NCI-H2107 treated with DMSO at 0.1 percent for 48 hours (cell line): ENCODE measurements around the gene FBXL14.

Experiments
- DNase-seq: peaks from one replicate; lab custom pipeline; 2025; ENCODE audit not compliant: unreplicated experiment; lab: John Stamatoyannopoulos, UW

Gene FBXL14, protein sequence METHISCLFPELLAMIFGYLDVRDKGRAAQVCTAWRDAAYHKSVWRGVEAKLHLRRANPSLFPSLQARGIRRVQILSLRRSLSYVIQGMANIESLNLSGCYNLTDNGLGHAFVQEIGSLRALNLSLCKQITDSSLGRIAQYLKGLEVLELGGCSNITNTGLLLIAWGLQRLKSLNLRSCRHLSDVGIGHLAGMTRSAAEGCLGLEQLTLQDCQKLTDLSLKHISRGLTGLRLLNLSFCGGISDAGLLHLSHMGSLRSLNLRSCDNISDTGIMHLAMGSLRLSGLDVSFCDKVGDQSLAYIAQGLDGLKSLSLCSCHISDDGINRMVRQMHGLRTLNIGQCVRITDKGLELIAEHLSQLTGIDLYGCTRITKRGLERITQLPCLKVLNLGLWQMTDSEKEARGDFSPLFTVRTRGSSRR

DNA sequence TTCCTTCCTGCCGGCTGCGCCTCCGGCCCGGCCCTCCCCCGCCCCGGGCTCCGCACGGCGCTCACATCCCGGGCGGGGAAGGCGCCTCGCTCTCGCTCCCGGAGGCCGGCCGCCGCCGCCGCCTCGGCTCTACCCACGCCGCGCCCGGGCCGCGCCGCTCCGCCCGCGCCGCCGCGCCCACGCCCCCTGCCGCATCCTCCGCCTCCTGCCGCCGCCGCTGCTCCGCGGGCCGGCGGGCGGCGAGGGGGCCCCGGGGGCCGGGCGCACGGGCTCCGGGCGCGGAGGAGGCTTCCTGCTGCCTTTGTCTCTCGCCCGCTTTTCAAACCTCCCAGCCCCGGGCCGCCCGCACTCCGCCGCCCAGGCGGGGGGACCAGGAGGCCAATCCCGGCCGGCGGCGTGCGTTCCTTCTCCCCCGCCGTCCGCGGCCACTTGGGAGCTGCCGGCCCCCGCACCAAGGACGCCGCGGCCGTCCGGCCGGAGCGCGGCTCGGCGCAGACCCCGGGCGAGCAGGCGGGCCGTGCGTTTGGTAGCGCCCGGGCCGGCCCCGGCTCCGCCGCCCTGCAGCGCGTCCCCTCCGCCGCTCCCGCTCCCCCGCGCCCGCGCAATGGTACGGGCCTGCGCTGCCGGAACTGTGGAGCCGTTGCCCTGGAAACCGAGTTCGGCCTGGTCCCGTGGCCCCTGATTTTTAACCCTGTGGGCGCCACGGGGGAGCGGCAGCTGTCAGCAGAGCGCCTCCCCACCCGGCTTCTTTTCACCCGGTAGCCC lies at the start of gene FBXL14:
Gene FBXL14 (minus strand): TSS at position 321 of the 765 bp plus-strand sequence. CDS start 515 bp downstream, outside the sequence.
- DNase-seq: peak; percentile 53

DNA sequence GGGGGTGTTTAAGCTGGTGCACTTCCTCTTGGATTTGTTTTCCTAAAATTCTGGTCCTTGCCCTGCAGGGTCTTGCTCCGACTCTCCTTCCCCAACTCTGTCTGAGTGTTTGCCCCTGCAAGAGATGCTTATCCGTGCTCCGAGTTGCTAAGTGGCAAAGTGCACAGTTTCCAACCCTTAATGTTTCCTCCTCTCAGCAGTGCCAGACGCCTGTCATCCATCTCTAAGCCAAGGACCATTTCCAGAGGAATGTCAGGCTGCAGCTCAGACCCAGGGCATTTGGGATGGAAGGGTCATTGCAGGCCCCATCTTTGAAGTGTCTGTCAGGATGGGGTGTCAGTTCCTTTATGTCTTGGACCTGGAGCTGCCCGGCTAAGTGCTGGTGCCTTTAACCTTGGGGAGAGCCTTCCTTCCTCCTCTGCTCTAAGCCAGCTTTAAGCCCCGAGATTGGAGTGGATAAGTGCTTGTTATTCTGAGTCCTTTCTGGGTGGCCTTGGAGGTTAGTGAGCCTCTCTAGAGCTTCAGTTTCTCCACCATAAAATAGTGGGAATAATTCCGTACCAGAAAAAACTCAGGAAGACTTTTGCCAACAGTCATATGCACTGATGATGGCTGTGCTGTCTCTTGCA lies 49.6 kb upstream of the FBXL14 start:
- no peak for DNase-seq

DNA sequence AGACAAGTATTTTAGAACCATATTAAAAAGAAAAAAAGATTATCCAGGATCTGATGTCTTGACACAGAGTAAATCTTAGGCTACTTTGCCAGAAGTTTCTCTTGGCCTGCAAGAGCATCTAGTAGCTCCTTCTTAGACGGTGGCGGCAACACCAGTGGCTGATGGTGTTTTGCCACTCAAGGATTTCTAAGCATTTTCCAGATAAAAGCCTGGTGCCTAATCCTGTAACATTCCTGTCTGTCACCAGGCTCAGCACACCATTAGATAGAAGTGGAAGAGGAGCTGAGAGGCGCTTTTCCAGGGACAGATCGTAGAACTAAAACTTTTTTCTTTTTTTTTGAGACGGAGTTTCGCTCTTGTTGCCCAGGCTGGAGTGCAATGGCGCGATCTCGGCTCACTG lies 48.7 kb upstream of the FBXL14 start:
- DNase-seq: no peak

GRCh38 chr12:1642513-1642912 lies 48.1 kb upstream of the FBXL14 start:
- DNase-seq: no peak

DNA sequence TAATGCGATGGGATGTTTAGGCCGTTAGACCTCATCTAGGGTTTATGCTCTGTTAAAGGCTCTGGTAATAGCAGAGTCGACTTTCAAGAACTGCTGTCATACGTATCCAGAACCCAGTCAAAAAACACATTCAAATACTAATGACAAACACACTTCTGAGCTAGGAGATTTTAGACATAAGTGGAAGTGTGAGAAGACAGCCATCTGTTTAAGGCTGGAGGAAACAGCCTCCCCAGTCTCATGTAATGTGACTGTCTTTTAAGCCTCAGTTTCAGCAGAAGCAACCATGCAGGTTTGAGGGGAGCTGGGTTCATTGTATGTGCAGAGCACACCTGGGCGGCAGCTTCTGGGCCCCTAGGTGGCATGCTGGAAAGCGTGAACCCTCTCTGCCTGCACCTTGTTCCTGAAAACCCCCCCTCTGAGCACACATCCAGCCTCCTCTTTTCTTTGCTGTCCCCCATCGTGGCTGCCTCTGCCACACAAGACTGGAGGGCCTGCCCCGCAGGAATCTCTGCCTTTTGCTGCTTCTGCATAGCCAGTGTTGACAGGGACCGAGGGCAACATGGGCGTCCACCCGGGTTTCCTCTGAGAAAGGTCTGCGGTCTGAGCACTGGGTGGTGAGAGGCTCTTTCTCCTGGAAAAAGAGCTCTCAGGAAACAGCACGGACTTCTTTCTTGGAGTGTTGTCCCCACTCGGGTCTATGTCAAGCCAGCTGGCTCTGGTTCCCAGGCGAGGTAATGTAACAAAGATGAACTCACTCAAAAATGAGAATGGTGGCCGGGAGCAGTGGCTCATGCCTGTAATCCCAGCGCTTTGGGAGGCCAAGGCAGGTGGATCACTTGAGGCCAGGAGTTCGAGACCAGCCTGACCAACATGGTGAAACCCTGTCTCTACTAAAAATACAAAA lies 46.2 kb upstream of the FBXL14 start:
- no peak for DNase-seq

GRCh38 chr12:1639538-1639937 lies 45.2 kb upstream of the FBXL14 start:
- no peak for DNase-seq

DNA sequence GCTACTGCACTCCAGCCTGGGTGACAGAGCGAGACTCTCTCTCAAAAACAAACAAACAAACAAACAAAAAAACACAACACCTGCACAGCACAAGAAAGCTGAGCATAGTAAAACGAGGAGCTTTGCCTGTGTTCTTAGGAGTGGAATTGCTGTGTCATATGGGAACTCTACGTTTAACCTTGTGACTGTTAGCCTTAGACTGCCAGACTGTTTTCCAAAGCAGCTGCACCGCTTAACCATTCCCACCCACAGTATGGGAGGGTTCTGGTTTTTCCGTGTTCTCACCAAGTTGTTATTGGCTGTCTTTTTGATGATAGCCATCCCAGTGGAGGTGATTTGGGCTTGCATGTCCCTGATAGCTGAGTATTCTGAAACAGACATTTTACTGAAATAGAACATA lies 43.8 kb upstream of the FBXL14 start:
- DNase-seq: no peak

DNA sequence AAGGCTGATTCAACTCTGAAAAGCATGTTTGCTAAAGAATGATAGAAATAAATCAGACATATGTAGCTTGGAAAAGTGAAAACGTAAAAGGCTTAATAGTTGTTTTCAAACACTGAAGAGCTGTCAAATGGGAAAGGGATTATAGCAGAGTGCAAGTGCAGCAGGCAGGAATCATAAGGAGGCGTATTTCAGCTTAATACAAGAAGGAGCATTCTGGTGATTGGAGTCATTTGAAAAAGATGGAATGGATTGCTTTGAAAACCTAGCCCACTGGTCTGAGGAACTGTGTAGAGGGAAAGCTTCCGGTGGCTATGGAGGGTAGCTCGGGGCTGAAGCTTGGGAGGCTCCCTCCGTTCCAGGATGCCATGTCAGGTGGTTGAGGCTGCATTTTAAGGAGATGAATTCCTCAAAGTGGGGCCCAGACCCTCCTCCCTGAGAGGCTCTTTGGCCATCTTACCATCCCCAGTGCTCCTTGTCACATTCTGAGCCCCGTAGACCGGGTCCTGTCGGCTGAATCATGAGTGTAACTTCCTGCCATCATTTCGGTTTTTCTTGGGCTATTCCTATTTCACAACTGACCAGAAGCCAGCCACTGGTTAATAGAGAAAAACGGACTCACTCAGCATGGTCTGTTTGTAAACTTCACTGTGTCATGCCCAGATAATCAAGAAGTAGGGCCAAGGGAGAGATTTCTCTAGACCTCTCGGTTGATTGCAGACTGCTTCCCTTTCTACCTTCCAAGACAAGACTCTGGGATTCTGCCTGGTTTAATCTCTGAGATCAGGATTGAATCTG lies 41.1 kb upstream of the FBXL14 start:
- DNase-seq: no peak

- peak; percentile 32 for DNase-seq
Measured at GRCh38 chr12:1634590-1635191, 40.3 kb upstream of the FBXL14 start.

- no peak for DNase-seq
Measured at GRCh38 chr12:1634149-1634548, 39.8 kb upstream of the FBXL14 start.

GRCh38 chr12:1633459-1633858 lies 39.1 kb upstream of the FBXL14 start:
- no peak for DNase-seq

GRCh38 chr12:1632702-1633101 lies 38.3 kb upstream of the FBXL14 start:
- no peak for DNase-seq

GRCh38 chr12:1630827-1631591 lies 36.6 kb upstream of the FBXL14 start:
- no peak for DNase-seq

- DNase-seq: no peak
Measured at GRCh38 chr12:1630133-1630826, 35.9 kb upstream of the FBXL14 start.

DNA sequence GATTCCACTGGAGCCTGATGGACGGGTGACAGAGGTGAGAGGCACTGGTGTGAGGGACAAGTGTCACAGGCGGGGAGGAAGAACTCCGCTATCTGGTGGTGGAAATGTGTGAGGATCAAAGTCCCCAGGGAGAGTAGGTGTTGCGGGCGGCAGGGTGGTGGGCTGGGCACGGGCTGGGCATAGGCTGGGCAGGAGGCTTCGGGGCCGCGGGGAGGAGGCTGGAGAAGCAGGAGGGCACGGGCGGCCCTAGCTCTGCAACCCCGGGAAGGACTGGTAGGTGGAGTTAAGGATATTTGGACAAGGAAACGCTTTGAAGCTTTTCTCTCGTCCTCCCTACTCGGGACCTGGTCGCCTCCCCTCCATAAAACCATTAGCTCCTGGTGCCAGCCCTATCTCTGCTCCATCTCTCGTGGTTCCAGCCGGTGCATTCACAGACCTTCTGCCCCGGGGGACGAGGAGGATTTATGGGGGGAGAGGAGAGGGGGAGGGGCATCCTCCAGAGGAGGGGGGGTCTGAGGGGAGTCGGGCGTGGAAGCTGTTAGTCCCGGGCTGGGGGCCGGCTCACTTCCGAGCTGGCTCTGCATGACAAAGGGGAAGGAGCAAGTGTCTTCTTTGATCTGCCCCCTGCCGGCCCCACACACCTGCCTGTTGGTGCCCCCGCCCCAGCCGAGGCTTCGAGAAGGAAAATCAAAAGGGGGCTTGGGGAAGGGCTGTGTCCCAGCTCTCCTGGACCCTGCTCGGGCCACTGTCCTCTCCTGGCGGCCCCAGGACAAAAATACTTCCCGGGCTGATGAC lies 35.2 kb upstream of the FBXL14 start:
- DNase-seq: no peak

DNA sequence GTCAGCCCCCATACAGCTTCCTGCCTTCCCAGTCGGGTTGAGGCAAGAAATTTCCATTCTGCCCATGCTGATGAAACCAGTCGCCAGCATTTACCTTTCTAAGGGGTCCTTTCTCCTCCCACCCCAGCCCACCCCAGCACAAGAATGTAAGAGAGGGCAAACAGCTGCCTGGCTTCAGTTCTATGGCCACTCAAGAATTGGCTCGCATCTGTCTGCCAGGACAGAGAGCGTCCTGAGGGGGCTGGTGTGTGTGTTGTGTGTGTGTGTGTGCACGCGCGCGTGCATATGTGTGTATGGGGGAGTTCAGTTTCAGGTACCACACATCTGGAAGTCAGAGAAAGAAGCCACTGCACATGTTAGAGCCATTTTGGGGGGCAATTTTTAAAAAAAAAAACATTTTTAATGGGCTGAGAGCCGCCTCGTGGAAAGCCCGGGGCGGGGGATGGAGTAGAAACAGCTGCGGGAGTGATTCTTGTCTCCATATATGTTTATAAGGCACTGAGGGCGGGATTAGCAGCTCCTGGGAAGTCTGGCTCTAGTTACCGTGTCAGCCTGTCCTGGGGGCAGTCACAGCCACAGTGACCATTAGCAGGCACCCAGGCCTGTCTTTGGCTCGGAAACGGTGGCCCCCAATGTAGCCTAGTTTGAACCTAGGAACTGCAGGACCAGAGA lies 34.4 kb upstream of the FBXL14 start, which contains the start of gene WNT5B:
Gene WNT5B (plus strand): TSS at position 566 of the 672 bp plus-strand sequence. CDS start 2,124 bp downstream, outside the sequence.
- no peak for DNase-seq

DNA sequence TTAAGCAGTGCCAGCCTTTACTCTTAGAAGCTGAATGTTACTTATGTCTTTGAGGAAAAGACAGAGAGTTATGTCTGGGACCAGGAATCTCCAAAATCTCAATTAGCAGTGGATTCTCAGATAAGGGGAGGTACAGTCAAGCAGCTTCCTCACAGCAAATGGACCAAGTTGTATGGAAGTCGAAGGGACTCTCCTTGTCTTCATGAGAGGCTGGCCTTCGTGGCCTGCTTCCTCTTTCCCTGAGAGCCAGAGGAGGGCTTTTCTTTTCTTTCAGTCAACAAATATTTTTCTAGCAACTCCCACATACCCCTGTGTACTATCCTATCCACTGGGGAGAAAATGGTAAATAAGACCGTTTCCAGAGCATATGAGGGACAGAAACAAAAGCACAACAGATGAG lies 28.0 kb upstream of the FBXL14 start:
- DNase-seq: no peak
